ENCODE measurements around the gene SIN3B. TPM values are rescaled to one million over a fixed set of nuclear protein-coding genes. Genes with fewer than 3 reads are reported as not detected.

The SIN3B gene, protein sequence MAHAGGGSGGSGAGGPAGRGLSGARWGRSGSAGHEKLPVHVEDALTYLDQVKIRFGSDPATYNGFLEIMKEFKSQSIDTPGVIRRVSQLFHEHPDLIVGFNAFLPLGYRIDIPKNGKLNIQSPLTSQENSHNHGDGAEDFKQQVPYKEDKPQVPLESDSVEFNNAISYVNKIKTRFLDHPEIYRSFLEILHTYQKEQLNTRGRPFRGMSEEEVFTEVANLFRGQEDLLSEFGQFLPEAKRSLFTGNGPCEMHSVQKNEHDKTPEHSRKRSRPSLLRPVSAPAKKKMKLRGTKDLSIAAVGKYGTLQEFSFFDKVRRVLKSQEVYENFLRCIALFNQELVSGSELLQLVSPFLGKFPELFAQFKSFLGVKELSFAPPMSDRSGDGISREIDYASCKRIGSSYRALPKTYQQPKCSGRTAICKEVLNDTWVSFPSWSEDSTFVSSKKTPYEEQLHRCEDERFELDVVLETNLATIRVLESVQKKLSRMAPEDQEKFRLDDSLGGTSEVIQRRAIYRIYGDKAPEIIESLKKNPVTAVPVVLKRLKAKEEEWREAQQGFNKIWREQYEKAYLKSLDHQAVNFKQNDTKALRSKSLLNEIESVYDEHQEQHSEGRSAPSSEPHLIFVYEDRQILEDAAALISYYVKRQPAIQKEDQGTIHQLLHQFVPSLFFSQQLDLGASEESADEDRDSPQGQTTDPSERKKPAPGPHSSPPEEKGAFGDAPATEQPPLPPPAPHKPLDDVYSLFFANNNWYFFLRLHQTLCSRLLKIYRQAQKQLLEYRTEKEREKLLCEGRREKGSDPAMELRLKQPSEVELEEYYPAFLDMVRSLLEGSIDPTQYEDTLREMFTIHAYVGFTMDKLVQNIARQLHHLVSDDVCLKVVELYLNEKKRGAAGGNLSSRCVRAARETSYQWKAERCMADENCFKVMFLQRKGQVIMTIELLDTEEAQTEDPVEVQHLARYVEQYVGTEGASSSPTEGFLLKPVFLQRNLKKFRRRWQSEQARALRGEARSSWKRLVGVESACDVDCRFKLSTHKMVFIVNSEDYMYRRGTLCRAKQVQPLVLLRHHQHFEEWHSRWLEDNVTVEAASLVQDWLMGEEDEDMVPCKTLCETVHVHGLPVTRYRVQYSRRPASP
- 58.9 and 71.2 TPM in 2 replicates for total RNA-seq (ENCODE audit: low replicate concordance)
- long read RNA-seq, partial matches to known transcripts, result 1 of 3 reads
- long read RNA-seq, other reads (novel, unspliced or antisense), result 2 of 3 reads

DNA sequence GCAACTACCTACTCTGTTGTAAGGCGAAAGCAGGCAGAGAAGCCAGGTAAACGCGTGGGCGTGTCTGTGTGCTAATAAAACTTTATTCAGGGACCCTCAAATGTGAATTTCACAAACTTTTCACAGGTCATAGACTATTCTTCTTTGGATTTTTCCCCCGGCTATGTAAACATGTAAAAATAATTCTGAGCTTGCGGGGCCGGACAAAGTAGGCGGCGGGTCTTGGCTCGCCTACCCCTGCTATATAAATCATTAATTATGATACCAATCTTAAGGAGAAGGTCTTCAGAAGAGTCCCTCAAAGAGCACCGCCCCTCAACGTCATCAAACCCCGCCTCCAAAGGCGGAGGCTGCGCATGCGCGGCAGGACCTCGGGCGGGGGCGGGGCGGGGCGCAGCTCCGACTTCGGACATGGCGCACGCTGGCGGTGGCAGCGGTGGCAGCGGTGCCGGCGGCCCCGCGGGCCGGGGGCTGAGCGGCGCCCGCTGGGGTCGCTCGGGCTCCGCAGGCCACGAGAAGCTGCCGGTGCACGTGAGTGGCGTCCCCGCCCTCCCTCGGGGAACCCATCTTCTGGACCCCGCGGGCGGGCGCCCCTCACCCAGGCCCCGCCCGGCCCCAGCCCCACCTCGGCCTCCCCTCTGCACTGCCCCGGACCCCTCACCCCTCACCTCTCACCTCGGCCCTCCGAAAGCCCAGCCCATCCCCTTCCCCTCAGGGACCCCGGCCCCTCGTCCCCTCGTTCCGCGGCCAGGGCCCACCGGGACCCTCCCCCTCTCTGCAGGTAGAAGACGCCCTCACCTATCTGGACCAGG lies at the start of gene SIN3B:
Gene SIN3B (plus strand): TSS at position 389 of the 812 bp plus-strand sequence. CDS start 23 bp downstream, at position 412.
- Mint-ChIP-seq H3K9me3 (peaks cover 11% of the 10 kb centered on the region), H3K27me3 (peaks cover 15% of the 10 kb centered on the region), H3K4me3 (peak within 1 kb of the TSS; percentile 89), H3K27ac (peak within 1 kb of the TSS; percentile 80), H3K4me1 (ENCODE audit: unreplicated experiment) (peaks cover 25% of the 10 kb centered on the region), H3K36me3 (peaks cover 11% of the 10 kb centered on the region)
- peak; percentile 91 for DNase-seq (ENCODE audit: extremely low spot score, unreplicated experiment)
- TF ChIP-seq CTCF (conservative IDR thresholded peaks at IDR 0.05), result no peak

DNA sequence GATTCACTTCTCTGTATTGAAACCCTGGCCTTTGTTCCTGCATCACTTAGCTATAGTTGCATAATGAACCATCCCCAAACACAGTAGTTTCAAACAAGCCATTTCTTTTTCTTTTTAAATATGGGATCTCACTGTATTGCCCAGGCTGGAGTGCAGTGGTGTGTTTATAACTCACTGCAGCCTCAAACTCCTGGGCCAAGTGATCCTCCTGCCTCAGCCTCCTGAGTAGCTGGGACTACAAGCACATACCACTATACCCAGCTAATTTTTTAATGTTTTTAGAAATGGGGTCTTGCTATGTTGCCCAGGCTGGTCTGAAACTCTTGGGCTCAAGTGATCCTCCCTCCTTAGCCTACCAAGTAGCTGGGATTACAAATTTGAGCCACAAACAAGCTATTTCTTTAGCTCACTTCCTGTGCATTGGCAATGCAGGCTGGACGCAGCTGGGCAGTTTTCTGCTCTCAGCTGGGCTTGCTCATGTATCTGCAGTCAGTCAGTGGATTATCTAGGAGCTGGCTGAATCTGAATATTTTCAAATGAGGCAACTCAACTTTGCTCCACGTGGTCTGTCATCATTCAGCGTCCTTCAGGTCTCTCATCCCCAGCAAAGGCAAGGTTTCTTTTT lies 49.5 kb upstream of the SIN3B start:
- Mint-ChIP-seq H3K27me3 (peaks cover 17% of the 10 kb centered on the region), H3K27ac (no peak overlapping the region), H3K4me1 (ENCODE audit: unreplicated experiment) (no peaks in the 10 kb centered on the region), H3K9me3 (no peaks in the 10 kb centered on the region), H3K4me3 (no peak overlapping the region), H3K36me3 (no peaks in the 10 kb centered on the region)
- TF ChIP-seq CTCF (conservative IDR thresholded peaks at IDR 0.05), result no peak
- DNase-seq (ENCODE audit: extremely low spot score, unreplicated experiment), result no peak

DNA sequence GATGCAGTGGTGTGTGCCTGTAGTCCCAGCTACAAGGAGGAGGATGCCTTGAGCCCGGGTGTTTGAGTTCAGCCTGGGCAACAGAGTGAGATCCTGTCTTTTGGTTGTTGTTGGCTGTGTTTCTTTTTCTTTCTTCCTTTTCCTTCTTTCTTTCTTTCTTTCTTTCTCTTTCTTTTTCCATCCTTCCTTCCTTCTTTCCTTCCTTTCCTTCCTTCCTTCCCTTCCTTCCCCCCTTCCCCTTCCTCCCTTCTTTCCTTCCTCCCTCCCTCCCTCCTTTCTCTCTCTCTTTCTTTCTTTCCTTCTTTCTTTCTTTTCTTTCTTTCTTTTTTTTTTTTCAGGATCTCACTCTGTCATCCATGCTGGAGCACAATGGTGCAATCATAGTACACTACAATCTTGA lies 46.5 kb upstream of the SIN3B start:
- Mint-ChIP-seq H3K4me1 (ENCODE audit: unreplicated experiment) (no peaks in the 10 kb centered on the region), H3K27ac (no peak overlapping the region), H3K27me3 (peaks cover 13% of the 10 kb centered on the region), H3K4me3 (no peak overlapping the region), H3K36me3 (no peaks in the 10 kb centered on the region), H3K9me3 (no peaks in the 10 kb centered on the region)
- no peak for TF ChIP-seq CTCF (conservative IDR thresholded peaks at IDR 0.05)
- DNase-seq (ENCODE audit: extremely low spot score, unreplicated experiment), result no peak

DNA sequence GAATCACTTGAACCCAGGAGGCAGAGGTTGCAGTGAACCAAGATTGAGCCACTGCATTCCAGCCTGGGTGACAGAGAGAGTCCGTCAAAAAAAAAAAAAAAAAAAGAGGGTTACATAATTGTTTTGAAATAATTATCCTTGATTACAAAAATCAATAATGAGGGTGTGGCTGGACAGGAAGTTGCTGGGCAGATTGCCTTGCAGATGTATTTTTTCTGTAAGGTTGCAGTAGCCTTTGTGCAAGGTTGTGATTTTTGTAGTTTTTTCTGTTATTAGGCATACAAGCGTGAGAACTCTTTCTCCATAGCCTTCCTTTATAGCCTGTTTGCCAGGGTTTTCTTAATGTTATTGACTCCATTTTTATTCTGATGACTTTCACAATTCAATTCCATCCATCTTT lies 40.7 kb upstream of the SIN3B start:
- H3K4me3 Mint-ChIP-seq, result no peak overlapping the region
- TF ChIP-seq CTCF (conservative IDR thresholded peaks at IDR 0.05), result no peak
- no peaks in the 10 kb centered on the region for H3K4me1 Mint-ChIP-seq (ENCODE audit: unreplicated experiment)
- H3K27me3 Mint-ChIP-seq, result no peaks in the 10 kb centered on the region
- no peak overlapping the region for H3K27ac Mint-ChIP-seq
- H3K9me3 Mint-ChIP-seq, result no peaks in the 10 kb centered on the region
- no peak for DNase-seq (ENCODE audit: extremely low spot score, unreplicated experiment)
- no peaks in the 10 kb centered on the region for H3K36me3 Mint-ChIP-seq
